GM12801 (cell line): ENCODE data around the gene GPR108.

Source experiments
- TF ChIP-seq, protein P1 (sequence below): IDR thresholded peaks from one replicate; pipeline ENCODE4 v1.5.1; 2011; ENCODE audit warnings: control low read depth; ENCODE audit not compliant: insufficient read length; ENCODE audit errors: extremely low read depth

The GPR108 gene

DNA sequence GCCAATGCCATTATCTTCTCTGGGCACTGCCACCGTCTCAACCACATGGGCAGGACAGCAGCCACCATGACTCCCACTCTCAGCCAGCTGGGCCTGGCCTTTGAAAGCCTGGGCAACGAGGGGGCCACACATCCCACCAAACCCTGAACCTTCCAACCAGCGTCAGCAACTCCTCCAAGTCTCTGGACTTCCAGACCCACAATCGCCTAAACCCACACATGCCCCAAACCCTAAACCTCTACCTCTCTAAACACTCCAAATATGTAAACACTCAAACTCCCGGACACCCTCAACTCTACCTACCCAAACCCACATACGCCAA, 17.9 kb downstream of the GPR108 start:
- TF ChIP-seq, protein P1, sequence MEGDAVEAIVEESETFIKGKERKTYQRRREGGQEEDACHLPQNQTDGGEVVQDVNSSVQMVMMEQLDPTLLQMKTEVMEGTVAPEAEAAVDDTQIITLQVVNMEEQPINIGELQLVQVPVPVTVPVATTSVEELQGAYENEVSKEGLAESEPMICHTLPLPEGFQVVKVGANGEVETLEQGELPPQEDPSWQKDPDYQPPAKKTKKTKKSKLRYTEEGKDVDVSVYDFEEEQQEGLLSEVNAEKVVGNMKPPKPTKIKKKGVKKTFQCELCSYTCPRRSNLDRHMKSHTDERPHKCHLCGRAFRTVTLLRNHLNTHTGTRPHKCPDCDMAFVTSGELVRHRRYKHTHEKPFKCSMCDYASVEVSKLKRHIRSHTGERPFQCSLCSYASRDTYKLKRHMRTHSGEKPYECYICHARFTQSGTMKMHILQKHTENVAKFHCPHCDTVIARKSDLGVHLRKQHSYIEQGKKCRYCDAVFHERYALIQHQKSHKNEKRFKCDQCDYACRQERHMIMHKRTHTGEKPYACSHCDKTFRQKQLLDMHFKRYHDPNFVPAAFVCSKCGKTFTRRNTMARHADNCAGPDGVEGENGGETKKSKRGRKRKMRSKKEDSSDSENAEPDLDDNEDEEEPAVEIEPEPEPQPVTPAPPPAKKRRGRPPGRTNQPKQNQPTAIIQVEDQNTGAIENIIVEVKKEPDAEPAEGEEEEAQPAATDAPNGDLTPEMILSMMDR, result no peak

DNA sequence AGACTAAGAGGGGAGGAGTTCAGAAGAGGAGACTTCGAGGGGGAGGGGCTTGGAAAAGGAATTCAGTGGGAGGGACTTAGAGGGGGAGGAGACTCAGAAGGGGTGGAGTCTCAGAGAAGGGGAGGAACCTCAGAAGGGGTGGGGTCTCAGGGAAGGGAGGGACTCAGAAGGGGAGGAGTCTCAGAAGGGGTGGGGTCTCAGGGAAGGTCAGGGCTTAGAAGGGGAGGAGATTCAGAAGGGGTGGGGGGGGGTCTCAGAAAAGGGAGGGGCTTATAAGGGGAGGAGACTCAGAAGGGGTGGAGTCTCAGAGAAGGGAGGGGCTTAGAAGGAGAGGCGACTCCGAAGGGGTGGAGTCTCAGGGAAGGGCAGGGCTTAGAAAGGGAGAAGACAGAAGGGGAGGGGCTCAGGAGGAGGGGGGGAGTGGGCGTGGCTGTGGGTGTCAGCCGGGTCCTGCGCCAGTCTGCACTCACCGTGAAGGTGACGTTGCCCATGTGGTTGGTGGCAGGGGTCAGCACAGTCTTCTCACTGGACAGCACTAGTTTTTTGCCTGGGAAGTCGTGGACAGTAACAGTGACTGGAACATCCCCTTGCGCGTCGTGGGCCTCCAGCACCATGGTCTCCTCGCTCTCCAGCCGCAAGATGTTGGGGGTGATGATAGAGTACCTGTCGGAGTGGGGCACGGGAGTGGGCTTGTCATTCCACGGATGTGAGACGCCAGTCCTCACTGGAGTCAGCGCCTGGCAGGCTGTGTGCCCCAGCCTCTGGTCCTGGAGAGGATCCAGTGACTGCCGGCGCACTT, 18.4 kb downstream of the GPR108 start:
- TF ChIP-seq, protein P1, result no peak

DNA sequence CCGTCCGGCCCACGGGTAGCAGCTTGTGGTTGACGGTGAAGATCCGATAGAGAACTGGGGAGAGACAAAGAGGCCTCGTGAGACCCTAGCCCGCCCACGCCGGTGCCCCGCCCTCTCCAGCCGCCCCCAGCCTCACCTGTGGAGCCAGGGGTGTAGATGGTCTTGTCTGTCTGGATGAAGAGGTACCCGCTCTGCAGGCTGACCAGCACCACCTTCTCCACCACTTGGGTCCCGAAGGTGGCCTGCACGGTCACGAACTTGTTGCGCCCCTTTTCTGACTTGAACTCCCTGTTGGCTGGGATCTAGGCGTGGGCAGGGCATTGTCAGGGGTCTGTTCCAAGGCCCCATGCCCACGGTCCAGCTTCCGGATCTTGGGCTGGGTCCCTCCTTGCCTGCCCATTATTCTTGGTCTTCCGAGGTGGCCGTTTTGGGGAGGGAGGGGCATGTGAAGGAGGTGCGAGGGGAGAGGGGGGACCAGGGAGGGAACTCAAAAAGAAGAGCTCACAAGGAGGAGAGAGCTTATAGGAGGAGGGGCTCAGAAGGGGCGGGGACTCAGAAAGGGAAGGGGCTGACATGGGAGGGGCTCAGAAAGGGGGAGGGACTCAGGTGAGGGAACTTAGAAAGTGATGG, 19.2 kb downstream of the GPR108 start:
- TF ChIP-seq, protein P1, result no peak

DNA sequence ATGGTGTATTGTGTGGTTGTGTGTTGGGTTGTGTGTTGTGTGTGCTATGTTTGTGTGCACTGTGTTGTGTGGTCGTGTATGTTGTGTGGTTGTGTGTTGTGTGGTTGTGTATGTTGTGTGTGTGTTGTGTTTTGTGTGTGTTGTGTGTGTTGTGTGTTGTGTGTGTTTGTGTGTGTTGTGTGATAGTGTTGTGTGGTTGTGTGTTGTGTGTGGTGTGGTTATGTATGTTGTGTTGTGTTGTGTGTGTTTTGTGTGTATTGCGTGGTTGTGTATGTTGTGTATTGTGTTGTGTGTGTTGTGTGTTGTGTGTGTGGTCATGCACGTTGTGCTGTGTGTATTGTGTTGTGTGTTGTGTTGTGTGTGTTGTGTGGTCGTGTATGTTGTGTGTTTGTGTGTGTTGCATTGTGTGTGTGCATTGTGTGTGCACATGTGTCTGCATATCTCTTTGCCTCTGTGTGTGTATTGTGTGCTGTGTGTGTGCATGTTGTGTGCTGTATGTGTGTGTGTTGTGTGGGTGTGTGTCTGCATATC, 19.9 kb downstream of the GPR108 start:
- TF ChIP-seq, protein P1, result no peak

DNA sequence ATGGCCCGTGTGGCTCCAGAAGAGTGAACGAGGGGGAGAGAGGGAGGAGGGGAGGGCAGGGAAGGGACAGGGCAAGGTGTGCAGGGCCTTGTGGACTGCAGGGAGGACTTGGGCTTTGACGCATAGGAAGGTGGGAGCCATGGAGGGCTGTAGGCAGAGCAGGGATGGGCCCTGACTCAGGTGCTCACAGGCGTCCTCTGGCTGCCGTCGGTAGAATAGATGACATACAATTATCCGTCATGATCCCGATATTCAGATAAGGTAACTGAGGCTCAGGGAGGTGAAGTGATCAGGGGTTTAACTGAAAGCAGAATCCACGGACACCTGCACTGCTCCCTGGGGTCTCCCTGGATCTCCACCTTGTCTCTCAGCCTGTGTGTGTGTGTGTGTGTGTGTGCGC, 20.3 kb downstream of the GPR108 start:
- TF ChIP-seq, protein P1, result no peak

DNA sequence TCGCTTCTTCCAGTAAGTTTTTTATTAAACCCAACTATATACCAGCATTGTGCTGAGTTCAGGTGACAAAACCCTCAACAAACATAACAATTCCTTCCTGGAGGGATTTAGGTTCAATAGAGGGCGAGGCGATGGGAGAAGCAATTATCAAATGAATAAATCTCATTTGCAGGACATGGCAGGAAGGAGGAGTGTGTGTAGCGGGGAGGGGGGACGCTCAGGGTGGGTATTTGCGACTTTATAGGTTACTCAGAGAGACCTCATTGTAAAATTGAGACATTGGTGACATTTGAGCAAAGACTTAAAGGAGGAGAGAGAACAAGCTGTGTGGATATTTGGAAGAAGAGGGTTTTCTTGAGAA, 20.8 kb downstream of the GPR108 start:
- TF ChIP-seq, protein P1, result no peak

DNA sequence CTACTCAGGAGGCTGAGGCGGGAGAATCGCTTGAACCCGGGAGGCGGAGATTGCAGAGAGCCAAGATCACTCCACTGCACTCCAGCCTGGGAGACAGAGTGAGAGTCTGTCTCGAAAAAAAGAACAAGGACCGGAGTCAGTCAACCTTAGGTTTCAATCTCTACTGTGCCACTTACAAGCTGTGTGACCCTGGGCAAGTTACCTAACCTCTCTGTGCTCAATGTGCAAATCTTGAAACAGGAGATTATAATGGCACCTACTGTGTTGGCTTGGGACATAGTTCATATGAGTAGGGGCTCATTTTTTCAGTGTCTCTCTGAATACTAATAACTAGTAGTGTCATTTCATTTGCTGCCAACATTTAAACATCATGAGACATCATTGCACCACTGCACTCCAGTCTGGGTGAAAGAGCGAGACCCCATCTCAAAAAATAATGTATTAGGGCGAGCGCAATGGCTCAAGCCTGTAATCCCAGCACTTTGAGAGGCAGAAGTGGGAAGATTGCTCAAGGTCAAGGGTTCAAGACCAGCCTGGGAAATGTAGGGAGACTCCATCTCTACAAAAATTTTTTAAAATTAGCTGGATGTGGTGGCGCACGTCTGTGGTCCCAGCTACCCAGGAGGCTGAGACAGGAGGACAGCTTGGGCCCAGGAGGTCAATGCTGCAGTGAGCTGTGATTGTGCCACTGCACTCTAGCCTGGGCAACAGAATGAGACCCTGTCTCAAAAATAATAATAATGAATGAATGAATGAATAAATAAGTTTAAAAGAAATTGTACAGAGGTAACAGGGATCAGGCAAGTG, 22.4 kb downstream of the GPR108 start:
- TF ChIP-seq, protein P1, result no peak
